Fibroblast of the aortic adventitia (primary cell): ENCODE measurements around the gene FBXO38. TPM values are rescaled to one million over a fixed set of nuclear protein-coding genes. Genes with fewer than 3 reads are reported as not detected.

Experiments
- DNase-seq: peaks from one replicate; pipeline ENCODE4 v3.0.0-alpha.2; 2010; ENCODE audit warnings: low read depth
- H3K4me3 ChIP-seq: 2 replicates; pipeline ENCODE4 v1.5.1; 2011; ENCODE audit warnings: low read depth, mild to moderate bottlenecking, control low read depth, low read length, moderate library complexity
- CTCF ChIP-seq: IDR thresholded peaks from 2 replicates; pipeline ENCODE4 v1.5.1; 2011; ENCODE audit warnings: mild to moderate bottlenecking, low read length, control low read depth, inconsistent platforms; ENCODE audit not compliant: insufficient read depth
- small RNA-seq: library from RNA; depleted of rRNA; stranded (forward); fragments of <200 nt; gene quantifications from one replicate; pipeline ENCODE3, GENCODE V24; 2012
- total RNA-seq: library from RNA; depleted of rRNA; stranded (reverse); fragments of >200 nt; gene quantifications from 2 replicates; pipeline ENCODE4 v1.2.3, GENCODE V29; 2012; ENCODE audit warnings: low replicate concordance

FBXO38 gene
- total RNA-seq, 1 donor: 61.0 TPM

DNA sequence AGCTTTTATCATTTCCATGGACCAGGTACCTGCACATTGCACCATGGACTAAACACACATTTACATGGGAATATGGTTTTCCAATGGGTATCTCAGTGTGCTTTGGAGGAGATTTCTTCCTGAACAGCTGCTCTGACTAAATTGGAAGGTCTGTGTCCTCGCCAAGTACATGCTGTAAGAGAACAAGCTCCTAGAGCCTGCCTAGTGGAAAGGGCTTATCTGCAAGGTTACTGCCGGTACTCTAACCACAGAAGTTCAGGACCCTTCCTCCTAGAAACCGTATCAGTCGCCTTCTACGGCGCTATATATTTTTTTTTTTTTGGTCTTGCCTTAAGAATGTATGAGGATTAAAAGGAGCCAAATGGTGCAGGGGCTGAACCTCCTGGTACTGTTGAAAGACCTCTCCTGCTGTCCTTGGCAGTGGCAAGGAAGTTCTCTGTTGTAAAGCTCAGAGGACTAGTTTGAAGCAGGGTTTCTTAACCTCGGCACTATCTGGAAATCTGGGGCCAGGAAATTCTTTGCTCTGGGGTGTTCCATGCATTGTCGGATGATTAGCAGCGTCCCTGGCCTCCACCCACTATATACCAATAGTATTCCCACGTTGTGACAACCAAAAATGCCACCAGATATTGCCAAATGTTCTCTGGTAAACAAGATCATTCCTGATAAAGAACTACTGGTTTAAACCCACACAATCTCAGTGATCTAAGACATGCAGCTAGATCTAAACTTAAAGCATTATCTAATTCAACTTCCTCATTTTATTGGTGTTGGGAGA, 107.4 kb downstream of the FBXO38 start:
- H3K4me3 ChIP-seq: no peak overlapping the region
- TF ChIP-seq CTCF: no peak
- DNase-seq: no peak

- no peak overlapping the region for H3K4me3 ChIP-seq
- TF ChIP-seq CTCF: no peak
Observed at GRCh38 chr5:148491793-148492184, 108.0 kb downstream of the FBXO38 start.

DNA sequence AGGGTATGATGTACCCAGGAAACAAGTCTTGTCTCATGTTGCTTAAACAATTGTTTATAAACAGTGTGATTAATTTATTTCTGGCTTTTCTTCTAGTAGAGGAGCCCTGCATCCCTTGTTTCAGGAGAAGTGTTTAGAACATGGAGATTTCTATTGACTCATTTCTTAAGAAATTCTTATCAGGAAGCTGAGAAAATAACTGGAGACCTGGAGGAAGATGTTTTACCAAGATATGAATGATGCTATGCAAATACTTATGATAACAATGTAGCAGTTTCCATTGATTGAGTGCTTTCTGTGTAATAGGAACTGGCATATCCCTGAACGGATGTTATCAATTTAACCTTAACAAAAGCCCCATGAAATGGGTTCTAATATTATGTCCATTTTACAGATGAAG, 108.6 kb downstream of the FBXO38 start:
- no peak for TF ChIP-seq CTCF
- no peak overlapping the region for H3K4me3 ChIP-seq

More at GRCh38 chr5:148491793-148492184, 108.0 kb downstream of the FBXO38 start:
- DNase-seq: no peak

More for the DNA sequence above, 108.6 kb downstream of the FBXO38 start:
- DNase-seq: no peak

Small RNA genes lying within 50 kb of the gene (small RNA-seq; reads per million reads assigned to genes)
- gene RF00017: not detected

Other genes starting within 250 kb of the FBXO38 start
- not detected in 2 replicates for gene SPINK14, start 215.4 kb upstream of the FBXO38 start, total RNA-seq
- not detected in 2 replicates for gene SPINK6, start 180.9 kb upstream of the FBXO38 start, total RNA-seq
- gene MARCOL, start 145.4 kb upstream of the FBXO38 start, total RNA-seq: not detected in 2 replicates
- gene SPINK13, start 115.2 kb upstream of the FBXO38 start, total RNA-seq: not detected in 2 replicates
- 0.41 TPM in 1 of 2 replicates, not detected in the other for gene SPINK7, start 71.5 kb upstream of the FBXO38 start, total RNA-seq
- not detected in 2 replicates for gene SPINK9, start 48.4 kb upstream of the FBXO38 start, total RNA-seq